HG02798 (cell line): ENCODE results near the gene CRACDL.
"Not testable (repeated sequence)": the region's sequence is repeated elsewhere in the genome, so short reads cannot be mapped to it uniquely, and the experiment has no call there.

ENCODE experiments used
- ATAC-seq: cut with Tn5 transposase; IDR thresholded peaks from one replicate; pipeline ENCODE4 v1.9.1; 2021; ENCODE audit warnings: mild to moderate bottlenecking; ENCODE audit not compliant: unreplicated experiment, poor library complexity

The CRACDL gene

DNA sequence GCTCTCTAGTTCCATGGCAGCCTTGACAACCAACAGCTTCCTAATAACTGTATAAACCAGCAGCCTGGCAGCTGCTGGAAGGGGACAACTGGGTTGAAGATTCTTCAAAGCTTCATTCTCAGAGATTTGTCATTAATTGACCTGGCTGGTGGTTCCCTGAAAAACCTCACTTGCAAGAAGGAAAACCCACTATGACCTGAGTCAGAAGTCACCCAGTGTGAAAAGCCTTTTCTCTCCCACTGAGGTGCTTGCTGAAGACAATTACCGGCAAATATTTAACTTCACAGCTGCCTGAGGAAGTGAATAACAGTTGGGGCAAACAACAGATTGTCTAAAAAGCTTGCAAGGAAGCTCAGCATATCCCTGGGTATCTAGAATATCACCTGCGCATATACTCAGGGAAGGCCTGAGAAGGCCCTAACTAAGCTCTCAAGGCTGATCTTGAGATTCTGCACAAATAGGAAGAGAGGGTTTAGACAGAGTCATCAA is 49.9 kb downstream of the CRACDL start:
- ATAC-seq: no peak

DNA sequence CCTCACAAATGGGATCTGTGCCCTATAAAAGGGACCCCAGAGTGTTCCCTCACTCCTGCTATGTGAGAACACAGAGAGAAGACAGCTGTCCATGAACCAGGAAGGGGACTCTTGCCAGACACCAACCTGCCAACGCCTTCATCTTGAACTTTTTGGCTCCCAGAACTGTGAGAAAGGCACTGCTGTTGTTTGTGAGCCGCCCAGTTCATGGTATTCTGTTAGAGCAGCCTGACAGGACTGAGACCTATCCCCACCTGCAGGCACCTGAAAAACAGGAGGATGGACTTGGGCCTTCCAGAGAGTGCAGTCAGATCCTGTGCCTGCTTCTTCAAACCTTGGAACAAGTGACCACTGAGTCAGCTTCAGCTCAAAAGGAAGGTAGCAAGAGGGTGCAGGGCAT is 51.4 kb downstream of the CRACDL start:
- no peak for ATAC-seq

DNA sequence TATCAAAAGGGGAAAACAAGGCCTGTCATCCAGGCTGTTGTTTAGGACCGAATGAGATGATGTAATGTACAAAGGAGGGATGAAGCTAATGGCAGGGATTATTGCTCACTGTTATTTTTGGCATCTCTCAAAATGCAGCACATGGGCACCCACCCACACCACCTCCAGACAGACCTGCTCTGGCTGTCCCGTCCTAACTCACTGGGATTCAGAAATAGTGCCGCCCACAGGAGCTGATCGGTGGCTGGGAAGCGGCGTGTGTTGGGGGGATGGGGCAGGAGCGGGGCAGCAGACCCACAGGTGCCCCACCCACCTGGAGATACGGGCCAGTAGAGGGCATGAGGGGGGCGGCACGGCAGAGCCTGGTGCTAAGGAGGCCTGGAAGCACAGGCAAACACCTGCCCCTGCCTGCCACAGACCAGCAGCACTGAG is 52.2 kb downstream of the CRACDL start:
- ATAC-seq: no peak

DNA sequence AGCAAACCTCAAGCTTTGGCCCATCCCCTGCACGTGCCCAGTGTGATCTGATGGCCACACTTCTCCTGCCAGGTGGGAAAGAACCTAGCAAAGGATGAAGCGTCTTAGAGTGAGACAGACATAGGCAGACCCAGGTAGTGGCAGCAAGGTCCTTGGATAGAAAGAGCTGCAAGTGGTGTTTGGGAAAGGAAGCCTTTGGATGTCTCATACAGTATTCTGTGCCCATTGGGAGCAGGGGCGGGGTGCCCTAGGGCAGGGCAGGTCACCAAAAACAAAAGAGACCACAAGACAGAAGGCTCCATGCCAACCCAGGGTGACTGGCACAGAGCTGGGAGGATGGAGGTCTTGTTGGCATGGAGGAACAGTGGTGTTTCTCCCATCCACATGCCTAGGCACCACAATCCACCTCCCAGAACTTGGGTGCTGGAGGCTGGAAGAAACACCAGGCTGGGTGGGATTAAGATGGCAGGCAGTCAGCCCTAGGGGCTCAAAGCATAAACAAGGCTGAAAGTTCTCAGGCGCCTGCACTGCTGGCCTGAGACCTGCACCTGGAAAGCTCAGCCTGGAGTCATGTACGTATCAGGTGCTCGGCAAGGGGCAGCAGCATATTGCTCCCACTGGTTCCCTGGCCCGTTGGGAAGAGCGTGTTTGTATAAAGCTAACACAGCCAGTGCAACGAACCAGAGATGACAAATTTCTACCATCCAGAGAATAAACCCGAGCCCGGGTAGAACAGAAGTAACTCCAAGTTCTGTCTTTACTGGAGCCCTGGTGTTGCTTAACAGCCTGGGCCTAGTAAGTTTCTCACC is 52.9 kb downstream of the CRACDL start:
- ATAC-seq: no peak

DNA sequence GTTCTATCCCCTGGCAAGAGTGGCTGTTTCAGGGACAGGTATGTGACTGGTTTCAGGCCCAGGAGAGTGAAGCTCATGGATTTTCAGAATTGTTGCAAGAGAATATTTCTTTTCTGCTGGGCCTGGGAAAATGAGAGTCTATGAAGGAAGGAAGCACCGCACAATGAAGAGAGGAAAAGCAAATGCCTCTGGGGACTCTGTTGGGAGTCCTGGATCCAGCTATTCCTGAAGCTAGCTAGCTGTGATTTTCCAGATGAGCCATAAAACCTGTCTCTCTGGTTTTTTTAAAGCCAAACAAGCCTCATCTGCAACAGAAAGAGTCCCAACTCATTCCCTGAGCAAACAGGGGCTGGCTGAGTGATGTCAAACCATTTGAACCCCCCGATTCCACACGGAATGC is 53.7 kb downstream of the CRACDL start:
- no peak for ATAC-seq

DNA sequence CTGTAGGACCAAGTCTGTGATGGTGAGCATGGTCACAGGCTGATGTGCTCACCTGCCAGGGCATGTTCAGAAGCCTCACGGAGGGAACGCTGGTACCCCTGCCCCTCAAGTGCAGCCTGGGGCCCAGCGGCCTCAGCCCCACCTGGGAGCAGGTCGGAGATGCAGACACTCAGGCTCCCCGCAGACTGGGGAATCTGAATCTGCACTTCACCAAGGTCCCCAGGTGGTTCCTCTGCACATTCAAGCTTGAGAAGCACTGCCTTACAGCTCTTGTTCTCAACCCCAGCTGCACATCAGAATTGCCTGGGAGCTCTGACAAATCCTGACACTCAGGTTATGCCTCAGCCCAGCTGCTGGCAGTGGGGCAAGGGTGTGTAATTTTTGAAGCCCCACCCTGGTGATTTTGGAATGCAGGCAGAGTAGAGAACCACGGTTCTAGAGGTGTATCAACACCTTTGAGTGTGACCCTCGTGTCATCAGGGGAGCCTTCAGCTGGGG is 54.8 kb downstream of the CRACDL start:
- no peak for ATAC-seq

DNA sequence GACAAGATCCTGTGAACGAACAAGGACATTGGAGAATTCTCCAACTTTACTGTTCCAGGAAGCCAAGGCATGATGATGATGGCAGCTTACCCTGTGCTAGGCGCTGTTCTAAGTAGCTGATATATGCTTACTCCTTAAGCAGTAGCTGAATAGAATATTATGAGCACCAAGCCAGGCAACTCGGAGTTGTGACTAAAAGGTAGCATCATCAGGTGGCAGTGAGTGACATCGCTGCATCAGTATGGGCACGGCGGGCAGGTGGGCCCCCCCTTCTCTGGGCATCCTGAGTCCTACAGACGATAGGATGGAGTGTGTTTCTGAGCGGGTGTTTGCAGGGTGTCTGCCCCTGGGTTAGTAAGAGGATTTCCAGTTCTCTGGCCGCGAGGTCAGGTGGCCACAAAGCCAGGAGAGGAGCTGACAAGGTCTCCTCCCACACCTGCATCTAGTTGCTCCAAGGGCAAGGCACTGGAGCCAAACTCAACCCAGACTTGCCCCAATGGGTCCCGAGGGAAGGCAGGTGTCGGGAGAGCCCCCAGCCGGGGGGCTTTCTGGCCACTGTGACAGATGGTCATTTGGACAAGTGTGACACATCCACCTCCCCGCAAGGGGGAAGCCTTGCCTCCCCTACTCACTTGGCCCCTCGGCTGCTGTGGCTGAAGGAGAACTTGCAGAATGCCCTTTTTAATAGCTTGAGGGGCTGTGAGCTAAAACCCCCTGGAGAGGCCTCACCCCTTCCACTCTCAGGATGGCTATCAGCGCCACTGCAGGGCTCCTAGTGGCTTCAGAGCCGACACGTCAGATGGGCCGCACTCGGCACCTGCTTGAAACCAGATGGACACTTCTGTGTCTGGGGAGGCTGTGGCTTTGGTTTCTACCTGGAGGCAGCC is 55.5 kb downstream of the CRACDL start:
- no peak for ATAC-seq

DNA sequence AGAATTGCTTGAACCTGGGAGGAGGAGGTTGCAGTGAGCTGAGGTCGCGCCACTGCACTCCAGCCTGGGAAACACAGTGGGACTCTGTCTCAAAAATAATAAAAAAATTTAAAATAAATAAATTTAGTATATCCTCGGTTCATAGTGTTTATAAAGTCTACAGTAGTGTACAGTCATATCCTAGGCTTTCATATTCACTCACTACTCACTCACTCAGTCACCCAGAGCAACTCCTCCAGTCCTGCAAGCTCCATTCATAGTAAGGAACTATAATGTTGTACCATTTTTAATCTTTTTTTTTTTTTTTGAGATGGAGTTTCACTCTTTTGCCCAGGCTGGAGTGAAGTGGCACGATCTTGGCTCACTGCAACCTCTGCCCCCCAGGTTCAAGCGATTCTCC is 58.4 kb downstream of the CRACDL start:
- not testable (repeated sequence) for ATAC-seq

DNA sequence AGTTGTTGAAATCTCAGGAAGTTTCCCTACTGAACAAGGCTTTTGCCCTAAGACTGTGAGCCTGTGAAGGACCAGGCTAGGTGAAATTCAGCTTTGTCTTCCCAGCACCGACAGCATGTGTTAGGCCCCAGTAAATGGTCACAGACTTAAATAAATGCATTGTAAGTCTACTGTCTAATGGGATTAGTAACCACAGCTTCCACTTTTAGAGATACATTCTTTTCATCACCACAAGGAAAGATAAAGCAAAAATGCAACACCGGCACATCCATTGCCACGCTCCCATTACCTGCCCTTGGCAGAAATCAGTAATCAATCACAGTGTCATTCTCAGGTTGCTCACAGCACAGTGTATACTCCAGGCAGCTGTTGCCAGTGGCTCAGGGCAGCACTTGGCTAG is 59.3 kb downstream of the CRACDL start:
- ATAC-seq: no peak

DNA sequence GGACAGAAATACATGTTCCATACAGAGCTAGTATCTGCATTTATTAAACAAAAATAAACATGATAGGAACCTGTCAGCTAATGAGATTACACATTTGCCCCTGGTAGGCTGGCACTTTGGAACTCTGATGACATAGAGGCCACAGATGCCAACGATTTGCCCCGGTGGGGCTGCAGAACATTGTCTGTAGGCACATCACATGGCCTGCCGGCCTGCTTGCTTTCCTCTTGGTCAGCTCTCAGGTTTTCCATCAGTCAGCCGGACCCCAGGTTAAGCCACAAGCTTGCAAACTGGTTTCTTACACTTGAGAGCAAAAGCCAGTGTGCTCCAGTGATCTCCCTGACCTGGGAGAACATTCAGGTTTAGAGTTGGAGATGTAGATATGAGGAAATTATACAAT is 60.3 kb downstream of the CRACDL start:
- no peak for ATAC-seq

DNA sequence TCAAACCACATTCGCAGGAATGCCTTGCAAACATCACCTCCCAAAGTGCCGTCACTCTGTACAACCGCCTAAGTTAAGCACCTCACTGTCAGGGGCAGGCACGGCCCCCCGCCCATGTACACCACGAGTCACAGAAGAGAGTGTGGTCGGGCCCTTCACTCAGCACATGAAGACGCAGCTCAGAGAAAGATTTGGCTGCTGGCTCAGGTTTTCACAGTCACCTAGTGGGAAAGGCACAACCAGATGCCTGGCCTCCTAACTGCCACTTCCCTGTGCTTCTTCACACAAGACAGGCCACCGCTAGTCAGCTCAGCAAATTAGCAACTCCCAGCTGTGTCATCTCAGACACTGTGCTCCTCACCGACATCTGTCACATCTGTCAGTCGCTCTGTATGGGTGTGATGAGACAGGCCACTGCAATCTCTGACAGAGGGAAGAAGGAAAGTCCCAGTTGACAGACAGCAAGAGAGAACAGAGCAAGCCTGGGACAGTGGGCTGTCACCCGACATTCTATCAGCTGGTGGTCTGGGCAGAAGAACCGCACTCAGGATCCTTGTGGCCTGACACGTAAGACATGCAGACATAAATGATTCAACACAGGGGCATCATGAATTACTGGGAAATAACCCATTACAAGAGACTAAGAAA is 60.8 kb downstream of the CRACDL start:
- no peak for ATAC-seq

DNA sequence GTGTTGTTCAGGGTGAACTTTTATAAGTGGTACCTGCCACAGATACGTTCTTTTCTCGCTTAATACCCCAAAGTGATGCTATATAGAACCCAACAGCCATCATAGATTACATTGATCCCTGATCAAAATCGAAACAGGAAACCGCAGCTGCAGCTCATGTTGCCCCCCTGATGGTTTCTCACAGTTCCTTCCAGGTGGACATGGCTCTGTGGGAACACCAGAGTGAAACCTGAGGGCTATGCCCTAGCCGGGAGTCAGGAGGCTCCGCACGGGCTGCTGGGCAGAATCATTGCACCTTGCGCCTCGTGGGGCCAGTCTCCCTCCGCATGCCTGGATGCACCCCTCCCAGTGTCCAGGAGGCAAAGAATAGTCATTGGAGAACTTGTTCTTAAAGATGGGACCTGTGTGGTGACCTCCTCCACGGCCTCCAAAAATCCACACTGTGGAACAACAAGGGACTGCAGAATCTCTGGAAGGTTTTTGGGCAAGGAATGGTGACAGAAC is 61.8 kb downstream of the CRACDL start:
- no peak for ATAC-seq

DNA sequence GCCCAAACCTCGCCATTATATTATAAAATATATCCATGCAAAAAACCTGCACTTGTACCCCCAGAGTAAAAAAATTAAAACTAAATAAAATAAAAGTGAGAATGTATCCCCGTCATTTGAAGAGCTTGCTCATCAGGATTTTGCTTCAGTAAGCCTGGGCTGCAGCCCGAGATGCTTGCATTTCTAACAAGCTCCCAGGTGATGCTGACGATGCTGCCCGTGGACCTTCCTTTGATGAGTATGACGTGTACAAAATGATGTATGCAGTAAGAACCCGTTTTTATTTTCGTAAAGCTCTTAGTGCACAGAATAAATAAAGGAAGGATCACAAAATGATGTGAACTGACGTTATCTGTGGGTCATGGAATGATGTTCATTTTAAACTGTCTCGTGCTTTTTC is 63.5 kb downstream of the CRACDL start:
- ATAC-seq: no peak

DNA sequence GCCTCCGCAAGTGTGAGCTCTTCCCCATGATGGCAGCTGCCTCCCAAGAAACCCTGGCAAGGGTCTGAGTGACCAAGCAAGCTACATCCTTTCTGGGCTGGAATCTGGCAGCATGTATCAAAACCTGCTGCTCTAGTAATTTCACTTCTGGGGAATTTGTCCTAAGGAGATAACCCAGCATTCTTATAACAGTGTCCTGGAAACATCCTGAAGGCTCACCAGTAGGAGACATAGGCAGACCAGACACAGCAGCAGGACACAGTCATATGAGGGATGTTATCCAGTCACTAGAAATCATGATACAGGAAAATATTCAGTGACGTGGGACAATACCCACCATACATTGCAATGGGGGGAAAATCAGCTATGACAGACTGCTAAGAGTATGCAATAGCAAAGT is 64.5 kb downstream of the CRACDL start:
- no peak for ATAC-seq

DNA sequence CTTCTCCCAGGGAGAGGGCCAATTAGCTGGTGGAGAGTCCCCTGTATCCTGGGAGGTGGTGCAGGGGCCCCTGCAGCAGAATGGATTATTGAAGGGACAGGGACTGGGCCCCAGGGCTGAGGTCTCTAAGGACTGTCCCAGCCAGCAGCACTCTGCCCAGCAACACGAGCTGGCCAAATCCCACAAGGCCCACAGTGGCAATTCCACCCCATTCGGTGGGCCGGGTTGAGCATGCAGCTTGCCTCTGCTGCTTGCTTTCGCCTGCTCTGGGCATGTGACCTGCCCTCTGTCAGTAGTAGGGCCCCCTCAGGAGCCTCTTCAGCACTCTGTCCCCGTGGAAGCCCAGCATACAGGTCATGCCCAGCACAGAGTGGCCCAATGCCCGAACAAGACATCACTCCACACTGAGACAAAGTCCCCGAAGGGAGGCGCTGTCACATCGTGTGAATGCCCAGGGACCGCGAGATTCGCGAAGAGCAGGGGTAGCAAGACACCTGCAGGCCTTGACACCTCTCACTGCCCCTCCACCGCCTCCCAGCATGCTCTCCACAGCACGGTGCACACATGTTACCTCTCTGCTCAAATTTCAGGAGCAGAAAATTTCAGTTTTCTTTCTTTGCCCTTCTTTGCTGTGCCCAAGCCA is 65.4 kb downstream of the CRACDL start:
- ATAC-seq: no peak

DNA sequence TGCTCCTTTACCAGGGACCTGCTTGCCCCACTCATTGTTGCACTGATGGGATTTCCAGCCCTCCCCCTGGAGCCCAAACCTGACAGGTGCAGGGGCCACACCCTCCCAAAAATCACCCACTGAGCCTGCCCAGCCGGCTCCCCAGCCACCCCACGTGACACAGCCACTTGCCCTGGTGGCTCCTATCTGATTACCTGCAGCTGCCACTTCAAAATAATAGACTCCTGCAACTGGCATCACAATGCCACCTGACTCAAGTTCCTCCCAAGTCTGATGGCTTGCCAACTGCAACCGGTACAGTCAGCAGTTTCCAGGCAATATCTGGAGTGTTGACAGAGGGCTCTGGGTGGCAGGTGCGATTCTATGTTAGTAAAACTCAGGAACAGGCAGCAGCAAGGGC is 66.2 kb downstream of the CRACDL start:
- no peak for ATAC-seq

DNA sequence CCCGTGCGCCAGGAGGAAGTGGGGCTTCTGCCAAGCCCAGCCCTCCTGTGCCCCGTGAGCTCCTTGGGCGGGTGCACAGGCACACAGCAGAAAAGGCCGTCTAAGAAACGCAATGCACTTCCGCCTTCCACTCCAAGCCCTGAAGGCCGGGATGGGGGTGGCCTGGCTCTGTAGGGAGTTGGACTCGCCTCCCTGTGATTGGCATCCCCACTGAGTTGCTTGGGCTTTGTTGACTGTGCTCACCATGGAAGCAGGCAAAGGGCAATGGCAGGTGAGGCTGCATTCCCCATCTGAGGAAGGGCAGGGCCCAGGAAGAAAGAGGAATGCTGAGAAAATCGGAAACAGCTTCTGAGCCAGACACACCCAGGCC is 66.8 kb downstream of the CRACDL start:
- ATAC-seq: no peak

DNA sequence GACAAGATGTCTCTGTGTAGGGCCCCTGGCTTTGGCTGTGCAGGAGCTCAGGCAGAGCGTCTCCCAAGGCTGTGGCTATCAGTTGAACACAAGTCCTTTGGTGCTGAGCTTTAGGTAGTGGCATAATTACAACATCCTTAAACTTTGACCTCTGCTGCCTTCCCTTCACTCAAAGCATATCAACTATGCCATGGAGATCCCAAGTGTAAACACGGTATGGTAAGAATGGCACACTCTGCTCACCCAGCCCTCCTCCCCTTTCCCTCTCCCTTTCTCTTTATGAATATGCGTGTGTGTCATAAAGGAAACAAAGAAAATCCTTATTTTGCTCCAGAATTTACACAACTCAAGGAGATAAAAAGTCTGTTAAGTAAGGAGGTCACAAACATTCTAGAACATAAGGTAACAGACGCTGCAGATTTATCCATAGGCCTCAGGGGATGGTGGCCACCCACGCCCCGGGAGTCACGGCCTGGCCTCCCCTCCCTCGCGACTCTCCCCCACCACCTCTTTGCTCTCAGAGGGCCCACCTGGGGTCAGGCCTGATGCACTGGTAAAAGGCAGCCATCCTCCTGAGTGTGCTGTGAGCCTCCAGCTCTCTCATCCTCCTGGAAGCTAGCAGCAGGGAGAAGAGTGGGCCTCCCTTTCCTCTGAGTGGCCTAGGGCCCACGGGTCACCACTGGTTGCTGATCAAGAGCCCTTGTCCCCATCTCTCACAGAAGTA is 67.3 kb downstream of the CRACDL start:
- no peak for ATAC-seq

DNA sequence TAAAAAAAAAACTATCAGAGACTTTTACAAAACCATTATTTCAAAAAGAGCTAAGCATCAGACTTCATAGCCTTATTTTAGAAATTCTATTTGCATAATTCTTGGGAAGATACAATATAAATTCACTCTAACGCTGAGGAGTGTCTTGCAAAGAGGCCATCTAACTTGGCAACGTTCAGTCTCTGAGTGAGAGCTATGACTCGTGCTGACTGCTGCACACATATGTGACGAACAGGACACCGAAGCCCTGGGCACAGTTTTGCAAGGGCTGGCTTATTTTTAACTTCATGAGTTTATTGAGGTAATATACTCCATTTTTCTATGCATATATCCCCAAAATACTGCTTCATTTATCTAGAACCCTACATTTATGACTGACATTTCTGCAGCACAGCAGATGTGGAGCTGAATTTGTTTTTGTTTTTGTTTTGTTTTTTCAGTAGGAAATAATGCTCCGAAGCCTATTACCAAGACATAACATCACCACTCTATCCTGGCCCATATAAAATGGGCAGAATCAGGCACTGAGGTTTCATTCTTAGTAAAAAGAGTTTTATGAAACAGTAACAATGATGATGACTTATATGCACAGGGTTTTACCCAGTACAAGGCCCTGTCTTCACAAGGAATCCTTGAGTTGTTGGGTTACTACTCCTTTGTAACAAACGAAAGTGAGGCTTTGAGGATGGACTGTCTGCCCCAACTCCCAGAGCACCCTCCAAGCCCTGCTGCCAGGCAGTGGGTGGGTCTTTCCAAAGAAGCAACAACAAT is 68.3 kb downstream of the CRACDL start:
- ATAC-seq: no peak
